HAP-1 (cell line): ENCODE results near the gene TNFRSF11A.

Source experiments
- DNase-seq, 2 experiments: peaks; one replicate each; pipeline ENCODE4 v3.0.0-alpha.2; 2016 to 2020; ENCODE audit warnings: low spot score in 2 of 2
- H3K27me3 ChIP-seq: fragments of 250-450 bp; sonication (Bioruptor Pico); 2 replicates; pipeline ENCODE4 v1.5.1; 2020; ENCODE audit warnings: low read depth, mild to moderate bottlenecking, moderate library complexity
- H3K36me3 ChIP-seq: fragments of 250-450 bp; sonication (Bioruptor Pico); replicated peaks from 2 replicates; pipeline ENCODE4 v1.5.1; 2020; ENCODE audit warnings: mild to moderate bottlenecking
- H3K4me1 ChIP-seq: fragments of 250-450 bp; sonication (Bioruptor Pico); 2 replicates; pipeline ENCODE4 v1.5.1; 2020; ENCODE audit warnings: mild to moderate bottlenecking
- H3K4me3 ChIP-seq: fragments of 250-450 bp; sonication (Bioruptor Pico); 2 replicates; pipeline ENCODE4 v1.5.1; 2020; ENCODE audit warnings: mild to moderate bottlenecking, moderate library complexity
- H3K9me3 ChIP-seq: fragments of 250-450 bp; sonication (Bioruptor Pico); 2 replicates; pipeline ENCODE4 v1.5.1; 2020; ENCODE audit warnings: mild to moderate bottlenecking, moderate library complexity
- in situ Hi-C: fragments of 300-500 bp; cut with MboI; formaldehyde crosslinking; loops from 3 replicates; pipeline ENCODE4 v1.14.3; 2020; ENCODE audit warnings: low sequenced_read_pairs, inconsistent platforms, mixed read lengths

The TNFRSF11A gene

DNA sequence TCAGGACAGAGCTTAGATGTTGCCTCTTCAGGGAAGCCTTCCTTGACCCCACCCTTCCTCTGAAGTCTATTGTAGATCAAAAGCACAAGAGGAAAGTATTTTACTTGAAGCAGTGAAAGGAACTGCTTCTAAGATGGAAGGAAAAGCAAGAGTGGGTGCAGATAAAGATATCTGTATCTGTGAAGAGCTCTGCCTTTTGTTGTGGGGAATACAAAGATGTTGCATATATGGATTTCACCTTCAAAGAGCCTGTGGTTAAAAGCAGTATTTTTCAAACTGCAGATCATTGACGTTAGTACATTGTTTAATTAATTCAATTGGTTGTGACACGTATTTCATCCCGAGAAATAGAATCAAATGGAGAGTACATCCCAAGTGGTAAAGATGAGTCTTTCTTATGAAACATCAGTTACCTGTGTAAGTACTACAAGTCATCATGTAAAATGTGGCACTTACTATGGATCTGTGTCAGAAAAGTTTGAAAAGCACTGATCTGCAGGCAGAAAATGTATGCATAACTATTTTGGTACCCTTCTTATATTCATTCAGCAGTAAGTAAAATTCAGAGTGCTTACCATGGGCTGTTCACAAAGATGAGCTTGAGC is 24.6 kb upstream of the TNFRSF11A start:
- Histone ChIP-seq H3K36me3 (peaks cover 17% of the 10 kb centered on the region), H3K9me3 (no peaks in the 10 kb centered on the region), H3K4me3 (no peak overlapping the region), H3K27me3 (no peaks in the 10 kb centered on the region), H3K4me1 (no peaks in the 10 kb centered on the region)
- no peak for DNase-seq
- in situ Hi-C loops = no loop called here

DNA sequence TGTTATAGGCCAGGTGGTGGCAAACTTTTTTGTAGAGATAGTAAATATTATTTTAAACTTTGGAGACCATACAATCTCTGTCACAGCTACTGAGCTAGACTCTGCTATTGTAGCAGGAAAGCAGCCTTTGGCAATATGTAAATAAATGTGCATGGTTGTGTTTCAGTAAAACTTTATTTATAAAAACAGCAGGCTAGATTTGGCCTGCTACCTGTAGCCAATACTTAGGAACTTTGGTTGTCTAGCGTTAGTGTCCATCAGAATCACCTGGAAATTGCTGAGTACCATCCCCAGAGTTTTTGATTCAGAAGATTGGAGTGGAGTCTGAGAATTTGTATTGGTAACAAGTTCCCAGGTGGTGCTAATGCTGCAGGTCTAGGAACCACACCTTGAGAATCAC is 23.8 kb upstream of the TNFRSF11A start:
- no peak for DNase-seq
- Histone ChIP-seq H3K36me3 (peaks cover 17% of the 10 kb centered on the region), H3K27me3 (no peaks in the 10 kb centered on the region), H3K9me3 (no peaks in the 10 kb centered on the region), H3K4me3 (no peak overlapping the region), H3K4me1 (peaks cover 3% of the 10 kb centered on the region; the same call in 1 of the 2 replicates)
- in situ Hi-C loops = no loop called here

DNA sequence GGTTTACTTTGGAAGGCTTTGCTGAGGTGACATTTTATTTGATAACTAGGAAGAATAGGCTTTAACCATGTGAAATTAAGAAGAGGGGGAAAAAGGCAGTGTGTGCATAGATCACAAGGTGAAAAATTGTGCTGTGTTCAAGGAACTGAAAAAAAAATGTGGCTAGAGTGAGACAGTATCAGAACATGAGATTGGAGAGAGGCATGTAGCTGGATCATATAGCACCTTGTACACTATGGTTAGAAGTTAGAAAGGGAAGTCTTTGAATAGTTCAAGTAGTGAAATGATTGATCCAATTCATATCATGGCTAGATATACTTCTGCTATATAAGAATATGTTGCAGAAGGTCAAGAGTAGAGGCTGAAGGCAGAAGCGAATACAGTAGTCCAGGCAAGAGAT is 12.3 kb upstream of the TNFRSF11A start:
- Histone ChIP-seq H3K27me3 (no peaks in the 10 kb centered on the region), H3K4me3 (no peak overlapping the region), H3K4me1 (no peaks in the 10 kb centered on the region; the same call in 1 of the 2 replicates), H3K36me3 (no peaks in the 10 kb centered on the region), H3K9me3 (no peaks in the 10 kb centered on the region)
- no peak for DNase-seq
- in situ Hi-C loops = no loop called here

GRCh38 chr18:62318228-62319180 is 6.6 kb upstream of the TNFRSF11A start:
- Histone ChIP-seq H3K27me3 (no peaks in the 10 kb centered on the region), H3K9me3 (no peaks in the 10 kb centered on the region), H3K4me1 (peaks cover 22% of the 10 kb centered on the region), H3K4me3 (no peak overlapping the region), H3K36me3 (no peaks in the 10 kb centered on the region)
- in situ Hi-C loops = no loop called here
- DNase-seq = no peak

DNA sequence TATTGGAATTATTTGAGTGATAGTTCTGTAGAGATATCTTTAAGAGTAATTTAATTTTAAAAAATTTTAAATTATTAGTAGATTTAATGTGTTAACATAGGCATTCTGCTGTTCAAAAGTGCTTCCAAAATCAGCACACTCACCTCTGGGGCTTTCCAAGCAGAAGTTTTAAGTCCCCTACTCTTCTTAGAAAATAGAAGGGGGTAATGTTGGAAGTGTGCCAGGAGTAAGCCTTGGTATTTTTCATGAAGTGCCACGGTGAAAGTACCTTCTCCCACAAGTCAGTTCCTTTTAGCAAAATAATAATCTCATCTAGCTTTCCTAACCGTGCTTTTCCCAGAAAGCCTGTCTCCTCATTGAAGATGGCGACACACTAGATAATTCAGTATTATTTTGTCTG is 3.9 kb upstream of the TNFRSF11A start:
- Histone ChIP-seq H3K4me1 (peaks cover 36% of the 10 kb centered on the region), H3K36me3 (no peaks in the 10 kb centered on the region), H3K27me3 (no peaks in the 10 kb centered on the region), H3K4me3 (peak overlapping the region; percentile 6; the same call in 1 of the 2 replicates), H3K9me3 (no peaks in the 10 kb centered on the region)
- no peak for DNase-seq
- in situ Hi-C loops = no loop called here

DNA sequence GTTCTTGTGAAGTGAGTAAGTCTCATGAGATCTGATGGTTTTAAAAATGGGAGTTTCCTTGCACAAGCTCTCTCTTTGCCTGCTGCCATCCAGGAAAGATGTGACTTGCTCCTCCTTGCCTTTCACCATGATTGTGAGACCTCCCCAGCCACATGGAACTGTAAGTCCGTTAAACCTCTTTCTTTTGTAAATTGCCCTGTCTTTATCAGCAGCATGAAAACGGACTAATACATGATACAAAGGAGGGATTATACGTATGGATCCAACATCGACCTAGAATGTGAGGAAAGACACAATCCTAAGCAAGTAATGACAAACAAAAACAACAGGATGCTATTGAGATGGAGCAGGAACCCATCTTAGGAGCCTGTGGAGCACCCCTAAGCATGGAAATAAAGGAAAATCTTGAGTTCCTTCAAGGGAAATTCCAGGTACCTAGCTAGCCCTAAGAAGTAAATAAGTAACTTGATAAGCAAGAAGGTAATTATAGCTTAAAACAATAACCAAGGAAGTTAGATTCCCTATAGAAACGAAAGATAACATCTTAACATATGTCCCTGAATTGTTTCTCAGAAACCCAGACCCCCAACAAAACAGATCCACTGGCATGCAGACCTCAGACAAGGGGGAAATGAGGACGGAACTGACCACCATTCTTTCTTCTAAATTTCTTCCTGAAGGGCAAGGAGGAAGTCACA is 1.5 kb upstream of the TNFRSF11A start:
- Histone ChIP-seq H3K9me3 (no peaks in the 10 kb centered on the region), H3K4me1 (peaks cover 50% of the 10 kb centered on the region), H3K36me3 (no peaks in the 10 kb centered on the region), H3K27me3 (no peaks in the 10 kb centered on the region), H3K4me3 (peak overlapping the region; percentile 9)
- peak; percentile 64 to 85 for DNase-seq
- in situ Hi-C loops = no loop called here

DNA sequence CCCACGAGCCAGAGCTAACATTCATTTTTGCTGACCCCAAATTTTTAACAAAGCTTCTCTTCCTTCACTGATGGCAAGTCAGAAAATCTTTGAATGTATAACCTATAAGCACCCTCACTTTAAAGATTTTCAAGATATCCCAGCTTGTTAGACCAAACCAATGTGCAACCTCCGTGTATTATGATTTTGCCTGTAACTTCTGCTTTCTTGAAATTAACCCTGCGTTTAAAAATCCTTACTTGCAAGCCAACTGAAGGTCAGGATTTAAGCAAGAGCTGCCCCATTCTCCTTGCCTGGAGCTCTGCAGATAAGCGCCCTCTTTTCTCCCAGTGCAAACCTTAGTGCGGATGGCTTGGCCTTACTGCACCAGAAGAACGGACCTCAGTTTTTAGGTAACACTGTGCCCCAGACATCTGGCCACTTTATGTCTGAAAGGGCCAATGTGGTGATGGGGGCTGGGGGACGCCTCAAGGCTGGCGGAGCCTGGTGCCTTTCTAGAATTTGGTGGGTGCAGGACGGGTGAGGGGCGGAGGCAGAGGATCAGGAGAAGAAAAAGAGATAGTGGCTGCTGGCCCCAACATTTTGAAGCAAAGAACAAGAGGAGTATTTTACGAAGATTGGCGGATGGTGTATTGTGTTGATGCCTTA is 805 bp upstream of the TNFRSF11A start:
- in situ Hi-C loops = no loop called here
- Histone ChIP-seq H3K36me3 (no peaks in the 10 kb centered on the region), H3K9me3 (no peaks in the 10 kb centered on the region), H3K4me3 (peak overlapping the region; percentile 26), H3K4me1 (peaks cover 51% of the 10 kb centered on the region), H3K27me3 (no peaks in the 10 kb centered on the region)
- DNase-seq = no peak

- Histone ChIP-seq H3K4me3 (peak overlapping the region; percentile 67), H3K27me3 (no peaks in the 10 kb centered on the region), H3K36me3 (no peaks in the 10 kb centered on the region; the same call in 1 of the 2 replicates), H3K4me1 (peaks cover 49% of the 10 kb centered on the region), H3K9me3 (no peaks in the 10 kb centered on the region)
- in situ Hi-C loops = no loop called here
- DNase-seq = peak in 1 of 2 experiments; percentile 55
These were observed 916 bp downstream of the TNFRSF11A start for GRCh38 chr18:62325806-62326645.

- DNase-seq = no peak
These were observed 1.7 kb downstream of the TNFRSF11A start for GRCh38 chr18:62326646-62327348.

GRCh38 chr18:62327977-62328376 is 2.9 kb downstream of the TNFRSF11A start:
- H3K4me3 ChIP-seq = no peak overlapping the region
- H3K4me1 ChIP-seq = peaks cover 34% of the 10 kb centered on the region
- no peak for DNase-seq
- H3K27me3 ChIP-seq = no peaks in the 10 kb centered on the region
- no peaks in the 10 kb centered on the region for H3K9me3 ChIP-seq
- in situ Hi-C loops = no loop called here
- no peaks in the 10 kb centered on the region; the same call in 1 of the 2 replicates for H3K36me3 ChIP-seq

More at GRCh38 chr18:62326646-62327348, 1.7 kb downstream of the TNFRSF11A start:
- Histone ChIP-seq H3K27me3 (no peaks in the 10 kb centered on the region), H3K4me3 (peak overlapping the region; percentile 67), H3K4me1 (peaks cover 41% of the 10 kb centered on the region), H3K9me3 (no peaks in the 10 kb centered on the region), H3K36me3 (no peaks in the 10 kb centered on the region; the same call in 1 of the 2 replicates)
- in situ Hi-C loops = no loop called here

DNA sequence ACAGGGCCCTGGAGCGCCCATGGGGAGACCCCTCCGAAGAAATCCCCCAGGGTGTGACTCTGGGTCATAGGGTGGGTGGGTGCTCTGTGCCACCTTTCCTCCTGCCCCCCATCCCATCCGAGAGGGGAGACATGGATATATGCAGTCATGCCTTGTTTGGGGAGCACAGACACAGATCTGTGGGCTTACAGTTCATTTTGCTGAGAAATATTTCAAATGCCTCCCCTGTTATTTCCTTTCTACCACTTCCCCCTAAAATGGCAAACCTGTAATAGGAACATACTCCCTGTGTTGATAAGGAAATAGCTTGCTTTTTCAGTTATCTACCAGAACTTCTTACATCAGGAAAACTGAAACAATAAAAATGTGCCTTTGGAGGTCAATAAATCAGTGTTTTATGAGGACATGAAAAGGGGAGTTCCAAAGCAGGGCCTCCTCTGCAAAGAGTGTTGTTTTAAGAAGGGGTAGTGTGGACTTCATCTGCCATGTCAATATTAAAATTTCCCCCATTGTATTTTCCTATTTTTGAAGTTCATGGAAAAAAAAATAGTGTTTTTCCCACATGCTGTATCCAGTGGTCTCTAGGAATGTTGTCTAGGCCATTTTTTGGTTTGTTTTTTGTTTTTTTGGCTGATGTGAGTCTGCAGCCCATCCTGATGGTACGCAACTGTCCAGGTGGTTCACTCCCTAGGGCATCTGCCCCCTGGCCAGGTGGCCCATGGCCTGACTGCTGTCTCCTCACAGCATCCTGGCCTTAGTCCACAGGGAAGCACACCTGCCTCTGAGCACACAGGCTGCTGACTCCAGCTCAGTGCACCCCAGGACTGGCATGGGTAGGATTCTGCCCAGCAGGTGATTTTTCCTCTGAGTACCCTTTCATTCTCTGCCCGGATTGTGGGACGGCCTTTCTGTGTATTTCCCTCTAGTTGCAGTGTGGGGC is 3.7 kb downstream of the TNFRSF11A start:
- H3K9me3 ChIP-seq = no peaks in the 10 kb centered on the region
- in situ Hi-C loops = no loop called here
- DNase-seq = no peak
- H3K27me3 ChIP-seq = no peaks in the 10 kb centered on the region
- peaks cover 25% of the 10 kb centered on the region for H3K4me1 ChIP-seq
- H3K4me3 ChIP-seq = no peak overlapping the region
- H3K36me3 ChIP-seq = no peaks in the 10 kb centered on the region; the same call in 1 of the 2 replicates
